Esophagus squamous epithelium (tissue), 4 donors: ENCODE data around the gene KRTAP16-1.

ENCODE experiments used
- CTCF ChIP-seq, 6 experiments: fragments of 450-650 bp in 4 of 6; fragments of 200-600 bp in 2 of 6; sonication (generic) in 2 of 6; IDR thresholded peaks; one replicate each; pipeline ENCODE4 v1.5.1; 2016 to 2019; ENCODE audit warnings: antibody characterized with exemption in 6 of 6, mild to moderate bottlenecking in 4 of 6, moderate library complexity in 4 of 6
- POLR2A ChIP-seq, 4 donors: fragments of 450-650 bp; IDR thresholded peaks; one replicate each; pipeline ENCODE4 v1.6.1; 2017; ENCODE audit warnings: antibody characterized with exemption in 4 of 4, mild to moderate bottlenecking in 4 of 4, moderate library complexity in 3 of 4

DNA sequence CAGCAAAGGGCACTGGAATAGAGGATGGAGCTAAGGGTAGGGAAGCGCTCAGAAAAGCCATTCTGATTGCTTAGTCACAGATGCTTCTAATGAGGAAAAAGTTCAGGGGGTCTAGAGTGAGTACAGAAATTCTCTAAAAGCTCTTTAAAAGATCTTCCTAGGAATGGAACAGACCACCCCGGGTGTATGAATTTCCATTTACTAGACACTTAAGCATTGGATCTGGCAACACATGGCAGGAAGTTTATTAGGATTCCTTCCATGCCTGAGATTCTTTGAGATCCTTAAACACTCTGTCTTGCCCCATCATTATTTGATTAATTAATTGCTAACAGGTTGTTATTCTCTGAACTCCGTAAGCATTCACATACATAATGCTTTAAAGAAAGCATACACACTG lies 25.1 kb downstream of the KRTAP16-1 start:
- no peak for TF ChIP-seq POLR2A (IDR thresholded peaks at IDR 0.05)
- TF ChIP-seq CTCF (IDR thresholded peaks at IDR 0.05), result no peak
